ENCODE results near the gene ARID2. TPM values are rescaled to one million over a fixed set of nuclear protein-coding genes. Genes with fewer than 3 reads are reported as not detected.

ARID2 gene, protein sequence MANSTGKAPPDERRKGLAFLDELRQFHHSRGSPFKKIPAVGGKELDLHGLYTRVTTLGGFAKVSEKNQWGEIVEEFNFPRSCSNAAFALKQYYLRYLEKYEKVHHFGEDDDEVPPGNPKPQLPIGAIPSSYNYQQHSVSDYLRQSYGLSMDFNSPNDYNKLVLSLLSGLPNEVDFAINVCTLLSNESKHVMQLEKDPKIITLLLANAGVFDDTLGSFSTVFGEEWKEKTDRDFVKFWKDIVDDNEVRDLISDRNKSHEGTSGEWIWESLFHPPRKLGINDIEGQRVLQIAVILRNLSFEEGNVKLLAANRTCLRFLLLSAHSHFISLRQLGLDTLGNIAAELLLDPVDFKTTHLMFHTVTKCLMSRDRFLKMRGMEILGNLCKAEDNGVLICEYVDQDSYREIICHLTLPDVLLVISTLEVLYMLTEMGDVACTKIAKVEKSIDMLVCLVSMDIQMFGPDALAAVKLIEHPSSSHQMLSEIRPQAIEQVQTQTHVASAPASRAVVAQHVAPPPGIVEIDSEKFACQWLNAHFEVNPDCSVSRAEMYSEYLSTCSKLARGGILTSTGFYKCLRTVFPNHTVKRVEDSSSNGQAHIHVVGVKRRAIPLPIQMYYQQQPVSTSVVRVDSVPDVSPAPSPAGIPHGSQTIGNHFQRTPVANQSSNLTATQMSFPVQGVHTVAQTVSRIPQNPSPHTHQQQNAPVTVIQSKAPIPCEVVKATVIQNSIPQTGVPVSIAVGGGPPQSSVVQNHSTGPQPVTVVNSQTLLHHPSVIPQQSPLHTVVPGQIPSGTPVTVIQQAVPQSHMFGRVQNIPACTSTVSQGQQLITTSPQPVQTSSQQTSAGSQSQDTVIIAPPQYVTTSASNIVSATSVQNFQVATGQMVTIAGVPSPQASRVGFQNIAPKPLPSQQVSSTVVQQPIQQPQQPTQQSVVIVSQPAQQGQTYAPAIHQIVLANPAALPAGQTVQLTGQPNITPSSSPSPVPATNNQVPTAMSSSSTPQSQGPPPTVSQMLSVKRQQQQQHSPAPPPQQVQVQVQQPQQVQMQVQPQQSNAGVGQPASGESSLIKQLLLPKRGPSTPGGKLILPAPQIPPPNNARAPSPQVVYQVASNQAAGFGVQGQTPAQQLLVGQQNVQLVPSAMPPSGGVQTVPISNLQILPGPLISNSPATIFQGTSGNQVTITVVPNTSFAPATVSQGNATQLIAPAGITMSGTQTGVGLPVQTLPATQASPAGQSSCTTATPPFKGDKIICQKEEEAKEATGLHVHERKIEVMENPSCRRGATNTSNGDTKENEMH (N-terminal part only)
- 6.2 to 10.7 TPM (median 9.6 TPM) in 5 replicates for total RNA-seq (2022; extraction: Qiagen RNA extraction; ENCODE audit: low read depth)

DNA sequence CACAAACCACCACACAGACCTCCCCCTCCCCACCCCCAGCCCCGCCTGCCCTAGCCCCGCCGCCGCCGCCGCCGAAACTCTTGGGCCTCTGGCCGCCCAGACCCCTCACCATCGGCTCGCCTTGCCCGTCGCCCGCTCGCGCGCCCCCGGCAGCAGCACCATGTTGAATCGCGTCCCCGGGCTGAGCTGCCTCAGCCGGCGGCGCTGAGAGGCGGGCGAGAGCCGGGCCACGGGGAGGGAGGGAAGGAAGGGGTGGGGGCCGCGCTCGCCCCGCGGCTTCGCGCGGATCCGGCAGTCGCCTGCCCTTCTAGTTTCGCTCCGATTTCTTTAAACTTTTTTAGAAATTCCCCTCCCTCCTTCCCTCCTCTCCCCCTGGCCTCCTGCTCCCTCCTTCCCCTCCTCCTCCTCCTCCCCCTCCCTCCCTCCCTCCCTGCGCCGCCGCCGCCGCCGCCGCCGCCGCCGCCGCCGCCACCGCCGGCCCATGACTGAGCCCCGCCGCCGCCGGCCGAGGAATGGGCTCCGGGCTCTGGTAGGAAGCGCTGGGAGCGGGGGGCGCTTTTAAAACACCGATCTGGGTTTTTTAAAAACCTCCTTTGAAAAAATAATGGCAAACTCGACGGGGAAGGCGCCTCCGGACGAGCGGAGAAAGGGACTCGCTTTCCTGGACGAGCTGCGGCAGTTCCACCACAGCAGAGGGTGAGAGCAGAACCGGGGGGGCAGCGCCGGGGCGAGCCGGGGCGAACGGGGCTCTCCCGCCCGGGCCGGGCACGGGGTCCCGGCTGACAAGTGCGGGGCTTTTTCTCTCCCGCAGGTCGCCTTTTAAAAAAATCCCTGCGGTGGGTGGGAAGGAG is at the start of gene ARID2:
ARID2 (plus strand) TSS at position 474 of the 851 bp plus-strand sequence; CDS start at position 605, 131 bp downstream.

Data from A549 treated with GW870086 at 1 μM for 4 hours (cell line).